ENCODE results near the gene POC1A.
"Not testable (repeated sequence)": the region's sequence is repeated elsewhere in the genome, so short reads cannot be mapped to it uniquely, and the experiment has no call there.

The POC1A gene

GRCh38 chr3:52046902-52047239 lies 107.4 kb downstream of the POC1A start:
- DNase-seq: no peak
- no peaks in the 10 kb centered on the region for H3K27me3 Mint-ChIP-seq
- peaks cover 33% of the 10 kb centered on the region for H3K36me3 Mint-ChIP-seq (ENCODE audit: insufficient read depth)
- H3K27ac Mint-ChIP-seq: peak overlapping the region; percentile 69 to 90
- H3K4me1 Mint-ChIP-seq (ENCODE audit: low read depth in 2 of 2): peaks cover 34 to 35% of the 10 kb centered on the region in 2 donors
- H3K9me3 Mint-ChIP-seq: no peaks in the 10 kb centered on the region
- no peak for ATAC-seq (replicated peaks)
- no peak overlapping the region for H3K4me3 Mint-ChIP-seq

DNA sequence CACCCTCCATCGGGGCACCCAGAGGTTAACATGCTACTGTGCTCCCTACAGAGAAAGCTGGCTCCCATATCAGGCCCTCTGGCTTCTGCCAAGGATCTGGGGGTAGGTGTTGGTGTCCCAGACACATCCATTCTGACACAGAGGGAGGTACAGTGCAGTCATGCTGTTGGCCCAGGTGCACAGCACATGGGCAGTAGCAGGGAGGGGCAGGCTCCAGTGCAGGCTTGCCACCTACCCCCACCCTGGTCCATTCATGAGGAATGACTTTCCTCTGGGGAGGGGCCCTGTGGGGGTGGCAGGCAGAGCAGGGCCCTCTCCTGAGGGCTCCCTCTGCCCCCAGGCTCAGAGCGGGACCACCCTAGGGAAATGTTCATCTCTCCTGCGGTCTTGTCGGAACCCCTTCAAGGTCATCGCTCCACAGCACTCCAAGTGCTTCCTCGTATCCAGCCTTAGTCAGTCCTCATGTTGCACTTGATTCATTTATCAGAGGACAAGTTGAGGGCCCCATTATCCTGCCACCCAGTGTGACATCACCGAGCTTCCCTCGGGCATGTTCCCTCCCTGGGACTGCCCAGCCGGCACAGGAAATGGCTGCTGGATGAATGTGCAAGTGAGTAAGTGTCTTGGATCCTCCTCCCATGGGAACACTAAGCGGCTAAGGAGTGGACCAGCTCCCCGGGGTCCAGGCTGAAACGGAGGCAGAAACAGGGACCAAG lies 107.9 kb downstream of the POC1A start:
- Mint-ChIP-seq H3K4me3 (no peak overlapping the region), H3K4me1 (ENCODE audit: low read depth in 2 of 2) (peaks cover 31 to 37% of the 10 kb centered on the region in 2 donors), H3K27me3 (no peaks in the 10 kb centered on the region), H3K9me3 (no peaks in the 10 kb centered on the region), H3K36me3 (ENCODE audit: insufficient read depth) (peaks cover 28% of the 10 kb centered on the region), H3K27ac (peak overlapping the region; percentile 69 to 90)
- DNase-seq (no peak), ATAC-seq (replicated peaks) (no peak)

DNA sequence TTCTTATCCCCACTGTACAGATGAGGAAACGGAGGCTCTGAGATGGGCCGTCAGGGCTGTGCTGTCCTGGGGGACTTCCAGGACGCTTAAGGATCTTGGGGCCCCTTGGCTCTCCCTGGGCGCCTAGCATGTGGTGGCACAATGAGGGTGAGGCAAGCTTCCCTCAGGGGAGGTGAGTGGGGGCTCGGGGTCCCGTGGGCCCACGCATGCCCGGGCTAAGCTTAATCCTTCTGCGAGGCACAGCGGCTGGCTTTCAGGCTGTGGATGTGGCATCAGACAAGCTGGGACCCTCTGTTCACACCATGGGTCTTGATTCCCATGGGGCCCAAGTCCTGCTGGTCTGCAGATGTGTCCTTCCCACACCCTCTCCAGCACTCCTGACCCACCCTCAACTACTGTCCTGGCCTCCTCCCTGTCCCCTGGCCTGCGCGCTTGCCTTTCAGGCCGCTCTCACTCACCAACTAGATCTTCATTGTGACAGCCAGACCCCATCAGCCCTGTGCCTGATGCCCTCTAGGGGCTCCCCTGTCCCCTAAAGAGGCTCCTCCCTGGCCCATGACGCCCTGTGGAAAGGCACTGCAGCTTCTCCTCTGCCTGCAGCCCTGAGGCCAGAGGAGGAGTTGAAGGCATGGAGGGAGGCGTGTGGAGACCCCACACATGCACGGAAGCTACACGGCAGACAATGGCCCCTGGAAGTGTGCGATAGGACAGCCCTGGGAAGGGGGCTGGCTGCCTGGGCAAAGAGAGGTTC lies 109.2 kb downstream of the POC1A start:
- Mint-ChIP-seq H3K4me3 (no peak overlapping the region), H3K27ac (peak overlapping the region; percentile 61 to 90), H3K27me3 (no peaks in the 10 kb centered on the region), H3K4me1 (ENCODE audit: low read depth in 2 of 2) (peaks cover 28 to 30% of the 10 kb centered on the region in 2 donors), H3K9me3 (no peaks in the 10 kb centered on the region), H3K36me3 (ENCODE audit: insufficient read depth) (peaks cover 15% of the 10 kb centered on the region)
- DNase-seq (no peak), ATAC-seq (replicated peaks) (no peak)

GRCh38 chr3:52043750-52044149 lies 110.5 kb downstream of the POC1A start:
- Mint-ChIP-seq H3K27ac (peak overlapping the region; percentile 61 to 84), H3K9me3 (no peaks in the 10 kb centered on the region), H3K4me1 (ENCODE audit: low read depth in 2 of 2) (peaks cover 19 to 23% of the 10 kb centered on the region in 2 donors), H3K4me3 (no peak overlapping the region), H3K27me3 (no peaks in the 10 kb centered on the region), H3K36me3 (ENCODE audit: insufficient read depth) (peaks cover 5% of the 10 kb centered on the region)
- no peak for DNase-seq
- ATAC-seq (replicated peaks): no peak

GRCh38 chr3:52043039-52043438 lies 111.2 kb downstream of the POC1A start:
- Mint-ChIP-seq H3K4me1 (ENCODE audit: low read depth in 2 of 2) (peaks cover 19 to 23% of the 10 kb centered on the region in 2 donors), H3K27ac (peak overlapping the region; percentile 36 to 84)
- H3K36me3 Mint-ChIP-seq (ENCODE audit: insufficient read depth); H3K4me3 Mint-ChIP-seq; H3K27me3 Mint-ChIP-seq; ATAC-seq (replicated peaks); DNase-seq; H3K9me3 Mint-ChIP-seq: not testable (repeated sequence)

GRCh38 chr3:52041118-52041731 lies 113.0 kb downstream of the POC1A start:
- Mint-ChIP-seq H3K27ac (peak overlapping the region; percentile 33 to 93), H3K4me3 (no peak overlapping the region), H3K27me3 (no peaks in the 10 kb centered on the region), H3K9me3 (no peaks in the 10 kb centered on the region), H3K36me3 (ENCODE audit: insufficient read depth) (peaks cover 3% of the 10 kb centered on the region), H3K4me1 (ENCODE audit: low read depth in 2 of 2) (peaks cover 15 to 20% of the 10 kb centered on the region in 2 donors)
- DNase-seq: no peak
- no peak for ATAC-seq (replicated peaks)

- H3K27ac Mint-ChIP-seq: peak overlapping the region; percentile 33 to 93
- no peak for DNase-seq
- peaks cover 3% of the 10 kb centered on the region for H3K36me3 Mint-ChIP-seq (ENCODE audit: insufficient read depth)
- H3K9me3 Mint-ChIP-seq: no peaks in the 10 kb centered on the region
- H3K4me3 Mint-ChIP-seq: no peak overlapping the region
- no peak for ATAC-seq (replicated peaks)
- no peaks in the 10 kb centered on the region for H3K27me3 Mint-ChIP-seq
- H3K4me1 Mint-ChIP-seq (ENCODE audit: low read depth in 2 of 2): peaks cover 14 to 19% of the 10 kb centered on the region in 2 donors
Observed at GRCh38 chr3:52040600-52040999, 113.6 kb downstream of the POC1A start.

DNA sequence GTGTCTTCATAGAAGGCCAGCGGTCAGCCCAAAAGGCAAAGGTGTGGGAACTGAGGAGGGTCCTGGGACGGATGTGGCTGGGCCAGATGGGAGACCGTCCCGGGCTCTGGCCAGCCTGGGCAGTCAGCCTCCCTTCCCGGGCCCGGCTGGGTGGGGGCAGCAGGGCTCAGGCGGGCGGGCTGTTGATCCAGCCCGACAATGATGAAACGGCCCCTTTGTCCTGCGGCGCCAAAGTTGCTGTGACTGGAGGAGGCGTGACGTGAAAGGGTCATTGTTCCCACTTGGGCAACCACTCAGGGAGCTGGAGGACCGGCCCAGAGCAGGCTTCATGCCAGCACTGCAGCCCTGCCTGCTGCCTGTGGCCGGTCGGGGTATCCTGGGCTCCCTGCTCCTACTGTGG lies 114.4 kb downstream of the POC1A start:
- H3K27me3 Mint-ChIP-seq: no peaks in the 10 kb centered on the region
- H3K27ac Mint-ChIP-seq: no peak overlapping the region
- no peak overlapping the region for H3K4me3 Mint-ChIP-seq

GRCh38 chr3:52039426-52039825 lies 114.8 kb downstream of the POC1A start:
- Mint-ChIP-seq H3K4me3 (no peak overlapping the region), H3K36me3 (ENCODE audit: insufficient read depth) (peaks cover 3% of the 10 kb centered on the region), H3K27ac (no peak overlapping the region), H3K4me1 (ENCODE audit: low read depth in 2 of 2) (peaks cover 9 to 14% of the 10 kb centered on the region in 2 donors), H3K9me3 (no peaks in the 10 kb centered on the region), H3K27me3 (no peaks in the 10 kb centered on the region)
- no peak for DNase-seq
- no peak for ATAC-seq (replicated peaks)

More for the DNA sequence above, 114.4 kb downstream of the POC1A start:
- ATAC-seq (replicated peaks) (no peak), DNase-seq (no peak)
- Mint-ChIP-seq H3K9me3 (no peaks in the 10 kb centered on the region), H3K4me1 (ENCODE audit: low read depth in 2 of 2) (peaks cover 9 to 14% of the 10 kb centered on the region in 2 donors), H3K36me3 (ENCODE audit: insufficient read depth) (peaks cover 3% of the 10 kb centered on the region)

DNA sequence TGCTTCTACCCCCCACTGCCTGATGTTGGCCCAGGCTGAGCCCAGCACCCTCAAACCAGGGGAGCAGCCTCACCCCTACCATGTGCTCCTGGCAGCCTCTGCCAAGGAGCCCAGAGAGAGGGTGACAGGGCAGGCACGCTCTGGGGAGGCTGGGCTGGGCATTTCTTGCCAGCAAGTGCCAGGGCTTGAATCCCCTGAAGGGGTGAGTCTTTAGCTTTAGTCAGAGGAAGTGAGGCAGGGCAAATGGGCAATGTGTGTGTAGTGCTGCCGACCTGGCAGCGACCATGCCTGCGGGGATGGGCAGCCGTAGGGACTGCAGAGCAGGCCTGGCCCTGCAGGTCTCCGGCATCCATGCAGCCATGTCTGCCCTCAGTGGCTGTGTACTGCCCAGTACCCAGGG lies 116.0 kb downstream of the POC1A start:
- no peak for DNase-seq
- H3K9me3 Mint-ChIP-seq: no peaks in the 10 kb centered on the region
- peaks cover 3% of the 10 kb centered on the region for H3K36me3 Mint-ChIP-seq (ENCODE audit: insufficient read depth)
- H3K27ac Mint-ChIP-seq: no peak overlapping the region
- no peaks in the 10 kb centered on the region for H3K27me3 Mint-ChIP-seq
- H3K4me3 Mint-ChIP-seq: no peak overlapping the region
- no peak for ATAC-seq (replicated peaks)
- peaks cover 9 to 11% of the 10 kb centered on the region in 2 donors for H3K4me1 Mint-ChIP-seq (ENCODE audit: low read depth in 2 of 2)

GRCh38 chr3:52037291-52037690 lies 116.9 kb downstream of the POC1A start:
- peaks cover 3% of the 10 kb centered on the region for H3K36me3 Mint-ChIP-seq (ENCODE audit: insufficient read depth)
- ATAC-seq (replicated peaks) (no peak), DNase-seq (no peak)
- no peak overlapping the region for H3K4me3 Mint-ChIP-seq
- no peaks in the 10 kb centered on the region for H3K9me3 Mint-ChIP-seq
- H3K27me3 Mint-ChIP-seq: no peaks in the 10 kb centered on the region
- H3K27ac Mint-ChIP-seq: peak overlapping the region in 1 of 2 donors; percentile 57
- H3K4me1 Mint-ChIP-seq (ENCODE audit: low read depth in 2 of 2): peaks cover 9 to 11% of the 10 kb centered on the region in 2 donors

DNA sequence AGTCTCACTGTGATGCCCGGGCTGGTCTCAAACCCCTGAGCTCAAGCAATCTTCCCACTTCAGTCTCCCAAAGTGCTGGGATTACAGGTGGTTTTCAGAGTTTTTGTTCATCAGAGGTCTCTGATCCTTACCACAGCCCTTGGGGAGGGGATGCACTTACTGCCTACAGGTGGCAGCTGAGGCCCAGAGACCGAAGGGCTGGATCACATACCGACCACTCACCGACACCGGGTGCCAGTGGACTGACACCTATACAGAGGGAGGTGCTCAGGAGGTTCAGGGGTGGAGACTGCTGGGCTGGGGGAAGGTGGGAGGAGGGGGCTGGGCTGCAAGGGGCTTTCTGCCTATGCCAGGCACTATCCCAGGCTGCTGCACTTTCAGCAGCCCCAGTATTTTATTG lies 117.4 kb downstream of the POC1A start:
- H3K9me3 Mint-ChIP-seq: no peaks in the 10 kb centered on the region
- no peaks in the 10 kb centered on the region for H3K27me3 Mint-ChIP-seq

DNA sequence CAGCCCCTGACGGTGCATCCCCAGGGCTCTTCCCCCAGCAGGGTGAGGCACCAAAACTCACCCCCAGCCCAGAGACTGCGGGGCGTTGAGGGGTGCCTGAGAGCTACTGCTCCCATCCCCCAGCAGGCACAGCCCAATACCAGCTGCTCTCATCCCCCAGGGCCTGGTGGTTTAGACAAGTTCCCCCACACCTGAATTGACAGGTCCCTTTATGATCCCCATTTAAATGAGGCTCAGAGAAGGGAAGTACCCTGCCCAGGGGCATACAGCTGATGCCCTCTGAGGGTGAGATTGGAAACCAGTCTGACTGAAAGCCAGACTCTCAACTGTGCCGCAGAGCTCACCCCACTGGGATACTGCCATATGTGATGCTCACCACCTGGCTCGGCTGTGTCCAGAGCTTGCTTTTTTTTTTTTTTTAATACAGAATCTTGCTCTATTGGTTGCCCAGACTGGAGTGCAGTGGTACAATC lies 118.0 kb downstream of the POC1A start:
- Mint-ChIP-seq H3K27ac (peak overlapping the region in 1 of 2 donors; percentile 57), H3K9me3 (no peaks in the 10 kb centered on the region)
- ATAC-seq (replicated peaks): no peak

More for the DNA sequence above, 117.4 kb downstream of the POC1A start:
- peak; percentile 55 for ATAC-seq (replicated peaks)
- DNase-seq: no peak
- H3K4me1 Mint-ChIP-seq (ENCODE audit: low read depth in 2 of 2): peaks cover 5 to 7% of the 10 kb centered on the region in 2 donors
- H3K36me3 Mint-ChIP-seq (ENCODE audit: insufficient read depth): peaks cover 3% of the 10 kb centered on the region
- no peak overlapping the region for H3K4me3 Mint-ChIP-seq
- H3K27ac Mint-ChIP-seq: peak overlapping the region in 1 of 2 donors; percentile 57

More for the DNA sequence above, 118.0 kb downstream of the POC1A start:
- Mint-ChIP-seq H3K4me1 (ENCODE audit: low read depth in 2 of 2) (peaks cover 0 to 5% of the 10 kb centered on the region in 2 donors), H3K36me3 (ENCODE audit: insufficient read depth) (peaks cover 3% of the 10 kb centered on the region), H3K4me3 (no peak overlapping the region), H3K27me3 (no peaks in the 10 kb centered on the region)
- DNase-seq: no peak
